A673 (cell line): ENCODE results near the gene METTL22.

ENCODE experiments used
- CTCF ChIP-seq: fragments of 300-800, 200-600 bp; sonication (generic); conservative IDR thresholded peaks from 2 replicates; pipeline ENCODE4 v1.5.1; 2017; ENCODE audit warnings: low read depth, mild to moderate bottlenecking, antibody characterized with exemption, low read length, moderate library complexity, mixed read lengths
- EZH2 ChIP-seq: fragments of 200-600 bp; sonication (generic); IDR thresholded peaks from 2 replicates; pipeline ENCODE4 v1.6.1; 2017; ENCODE audit warnings: borderline replicate concordance, low read depth, mild to moderate bottlenecking, mixed read lengths, antibody characterized with exemption, low read length; ENCODE audit not compliant: poor library complexity, severe bottlenecking

DNA sequence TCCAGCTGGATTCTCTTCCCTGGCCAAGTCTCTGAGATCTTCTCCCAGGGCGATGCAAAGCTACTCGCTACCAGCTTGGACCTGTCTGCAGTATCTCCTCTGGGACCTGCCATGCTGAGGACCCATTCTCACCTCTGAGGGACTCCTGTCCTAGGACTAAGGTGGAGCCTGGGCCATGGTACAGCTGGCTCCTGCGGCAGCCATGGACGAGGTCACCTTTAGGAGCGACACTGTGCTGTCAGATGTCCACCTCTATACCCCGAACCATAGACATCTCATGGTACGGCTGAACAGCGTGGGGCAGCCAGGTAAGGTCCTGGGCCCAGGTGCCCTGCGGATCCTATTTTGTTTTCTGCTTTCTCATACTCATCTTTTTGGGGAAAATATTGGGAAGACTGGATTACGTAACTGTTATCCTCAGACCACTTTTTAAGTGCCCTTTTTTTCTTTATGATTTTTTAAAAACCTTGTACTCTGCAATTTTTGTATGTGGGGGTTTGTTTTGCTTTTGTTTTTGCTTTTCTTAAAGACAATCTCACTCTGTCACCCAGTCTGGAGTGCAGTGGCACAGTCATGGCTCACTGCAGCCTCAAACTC is 4.1 kb downstream of the METTL22 start:
- TF ChIP-seq CTCF, result no peak
- TF ChIP-seq EZH2, result no peak
